HepG2 (cell line): ENCODE results near the gene SOAT1. TPM values are rescaled to one million over a fixed set of nuclear protein-coding genes. Genes with fewer than 3 reads are reported as not detected.

Experiments used
- ATRX ChIP-seq: sonication (generic); formaldehyde crosslinking; IDR thresholded peaks from 2 replicates; pipeline ENCODE4 v1.4.0; 2020; ENCODE audit warnings: missing genetic modification reagents, borderline replicate concordance
- ERF ChIP-seq: IDR thresholded peaks from 2 replicates; pipeline ENCODE4 v1.6.1; 2018; ENCODE audit warnings: missing biosample characterization, missing genetic modification reagents
- GMEB1 ChIP-seq: sonication (generic); formaldehyde crosslinking; IDR thresholded peaks from 2 replicates; pipeline ENCODE4 v1.5.1; 2020; ENCODE audit warnings: missing genetic modification reagents, mild to moderate bottlenecking, borderline replicate concordance
- MTF2 ChIP-seq: sonication (generic); formaldehyde crosslinking; IDR thresholded peaks from 2 replicates; pipeline ENCODE4 v1.5.0; 2020; ENCODE audit warnings: missing genetic modification reagents, borderline replicate concordance
- PHF5A ChIP-seq: IDR thresholded peaks from one replicate; pipeline ENCODE4 v1.6.1; 2018; ENCODE audit warnings: low read depth, missing genetic modification reagents; ENCODE audit not compliant: unreplicated experiment
- SMAD3 ChIP-seq: sonication (generic); formaldehyde crosslinking; IDR thresholded peaks from 2 replicates; pipeline ENCODE4 v1.4.0; 2020; ENCODE audit warnings: missing genetic modification reagents
- SNAPC2 ChIP-seq: sonication (generic); formaldehyde crosslinking; IDR thresholded peaks from 2 replicates; pipeline ENCODE4 v1.8.1; 2022; ENCODE audit warnings: mild to moderate bottlenecking, missing genetic modification reagents
- SSRP1 ChIP-seq: IDR thresholded peaks from 2 replicates; pipeline ENCODE4 v1.6.1; 2016; ENCODE audit warnings: control low read depth
- TEAD3 ChIP-seq: optimal IDR thresholded peaks from 2 replicates; pipeline ENCODE3; 2016; ENCODE audit warnings: borderline replicate concordance
- ZFY ChIP-seq: sonication (generic); formaldehyde crosslinking; IDR thresholded peaks from 2 replicates; pipeline ENCODE4 v1.4.0; 2020; ENCODE audit warnings: missing genetic modification reagents
- ZMYM4 ChIP-seq: sonication (generic); formaldehyde crosslinking; IDR thresholded peaks from 2 replicates; pipeline ENCODE4 v1.8.1; 2023; ENCODE audit warnings: mild to moderate bottlenecking, missing genetic modification reagents
- ZNF17 ChIP-seq: sonication (generic); formaldehyde crosslinking; IDR thresholded peaks from 2 replicates; pipeline ENCODE4 v1.5.0; 2020; ENCODE audit warnings: mild to moderate bottlenecking, missing genetic modification reagents
- ZNF317 ChIP-seq: sonication (generic); formaldehyde crosslinking; IDR thresholded peaks from 2 replicates; pipeline ENCODE4 v1.5.0; 2020; ENCODE audit warnings: mild to moderate bottlenecking, missing genetic modification reagents
- polyA plus RNA-seq, 8 experiments: library from polyadenylated mRNA; depleted of rRNA in 3 of 8; stranded (reverse) in 7 of 8; unstranded in 1 of 8; fragments of >200 nt; fragmentation: Illumina TruSeq in 4 of 8; extraction: Trizol in 4 of 8; gene quantifications; 2 replicates each; pipeline versions ENCODE4 v1.2.1 to v1.2.3, GENCODE V29; 2011 to 2016; ENCODE audit warnings: low read depth in 4 of 8, missing spikeins in 1 of 8, mixed read lengths in 1 of 8; ENCODE audit not compliant: insufficient read depth in 1 of 8
- total RNA-seq, 5 experiments: library from RNA; depleted of rRNA; stranded (reverse); fragments of >200 nt; fragmentation: Illumina TruSeq; extraction: Trizol; gene quantifications; 2 replicates each; pipeline ENCODE4 v1.2.3, GENCODE V29; 2016; ENCODE audit warnings: low read depth in 1 of 5
- TF ChIP-seq, protein P1 (sequence below): sonication (generic); formaldehyde crosslinking; IDR thresholded peaks from 2 replicates; pipeline ENCODE4 v1.4.0; 2020; ENCODE audit warnings: missing genetic modification reagents
- TF ChIP-seq, protein P2 (sequence below): sonication (generic); formaldehyde crosslinking; IDR thresholded peaks from 2 replicates; pipeline ENCODE4 v1.4.0; 2020; ENCODE audit warnings: missing genetic modification reagents; ENCODE audit errors: not compliant biosample characterization
- TF ChIP-seq, protein P3 (sequence below): sonication (generic); formaldehyde crosslinking; IDR thresholded peaks from 2 replicates; pipeline ENCODE4 v1.8.1; 2023; ENCODE audit warnings: mild to moderate bottlenecking, missing genetic modification reagents
- TF ChIP-seq, protein P4 (sequence below): sonication (generic); formaldehyde crosslinking; IDR thresholded peaks from 2 replicates; pipeline ENCODE4 v1.5.0; 2020; ENCODE audit warnings: mild to moderate bottlenecking, missing genetic modification reagents
- TF ChIP-seq, protein P5 (sequence below): sonication (generic); formaldehyde crosslinking; IDR thresholded peaks from 2 replicates; pipeline ENCODE4 v1.8.0; 2022; ENCODE audit warnings: mild to moderate bottlenecking, missing genetic modification reagents, moderate library complexity
- TF ChIP-seq, protein P6 (sequence below): sonication (generic); formaldehyde crosslinking; IDR thresholded peaks from 2 replicates; pipeline ENCODE4 v1.4.0; 2020; ENCODE audit warnings: mild to moderate bottlenecking, missing genetic modification reagents

The SOAT1 gene
- total and polyA plus RNA-seq, 2 of the 13 experiments (the other 11 are each of a cell fraction or from before 2014, with no cell fraction given) = 22.3 to 52.0 TPM

GRCh38 chr1:179366093-179366800 lies 72.7 kb downstream of the SOAT1 start (continued):
- no peak; the same call in 1 of the 2 replicates for TF ChIP-seq ZFY (CRISPR knock-in tag)
- 0 out of 2 replicates have a peak, but pooled peaks have one; percentile 10 for TF ChIP-seq ZMYM4 (CRISPR knock-in tag)
- no peak for TF ChIP-seq SNAPC2 (CRISPR knock-in tag)
- TF ChIP-seq, protein P1, sequence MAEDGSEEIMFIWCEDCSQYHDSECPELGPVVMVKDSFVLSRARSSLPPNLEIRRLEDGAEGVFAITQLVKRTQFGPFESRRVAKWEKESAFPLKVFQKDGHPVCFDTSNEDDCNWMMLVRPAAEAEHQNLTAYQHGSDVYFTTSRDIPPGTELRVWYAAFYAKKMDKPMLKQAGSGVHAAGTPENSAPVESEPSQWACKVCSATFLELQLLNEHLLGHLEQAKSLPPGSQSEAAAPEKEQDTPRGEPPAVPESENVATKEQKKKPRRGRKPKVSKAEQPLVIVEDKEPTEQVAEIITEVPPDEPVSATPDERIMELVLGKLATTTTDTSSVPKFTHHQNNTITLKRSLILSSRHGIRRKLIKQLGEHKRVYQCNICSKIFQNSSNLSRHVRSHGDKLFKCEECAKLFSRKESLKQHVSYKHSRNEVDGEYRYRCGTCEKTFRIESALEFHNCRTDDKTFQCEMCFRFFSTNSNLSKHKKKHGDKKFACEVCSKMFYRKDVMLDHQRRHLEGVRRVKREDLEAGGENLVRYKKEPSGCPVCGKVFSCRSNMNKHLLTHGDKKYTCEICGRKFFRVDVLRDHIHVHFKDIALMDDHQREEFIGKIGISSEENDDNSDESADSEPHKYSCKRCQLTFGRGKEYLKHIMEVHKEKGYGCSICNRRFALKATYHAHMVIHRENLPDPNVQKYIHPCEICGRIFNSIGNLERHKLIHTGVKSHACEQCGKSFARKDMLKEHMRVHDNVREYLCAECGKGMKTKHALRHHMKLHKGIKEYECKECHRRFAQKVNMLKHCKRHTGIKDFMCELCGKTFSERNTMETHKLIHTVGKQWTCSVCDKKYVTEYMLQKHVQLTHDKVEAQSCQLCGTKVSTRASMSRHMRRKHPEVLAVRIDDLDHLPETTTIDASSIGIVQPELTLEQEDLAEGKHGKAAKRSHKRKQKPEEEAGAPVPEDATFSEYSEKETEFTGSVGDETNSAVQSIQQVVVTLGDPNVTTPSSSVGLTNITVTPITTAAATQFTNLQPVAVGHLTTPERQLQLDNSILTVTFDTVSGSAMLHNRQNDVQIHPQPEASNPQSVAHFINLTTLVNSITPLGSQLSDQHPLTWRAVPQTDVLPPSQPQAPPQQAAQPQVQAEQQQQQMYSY (CRISPR knock-in tag) = no peak
- TF ChIP-seq, protein P2, sequence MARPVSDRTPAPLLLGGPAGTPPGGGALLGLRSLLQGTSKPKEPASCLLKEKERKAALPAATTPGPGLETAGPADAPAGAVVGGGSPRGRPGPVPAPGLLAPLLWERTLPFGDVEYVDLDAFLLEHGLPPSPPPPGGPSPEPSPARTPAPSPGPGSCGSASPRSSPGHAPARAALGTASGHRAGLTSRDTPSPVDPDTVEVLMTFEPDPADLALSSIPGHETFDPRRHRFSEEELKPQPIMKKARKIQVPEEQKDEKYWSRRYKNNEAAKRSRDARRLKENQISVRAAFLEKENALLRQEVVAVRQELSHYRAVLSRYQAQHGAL = no peak
- no peak for TF ChIP-seq ERF
- no peak for TF ChIP-seq PHF5A
- TF ChIP-seq GMEB1 = peak; percentile 8; the same call in 1 of the 2 replicates
- no peak for TF ChIP-seq TEAD3 (CRISPR knock-in tag)
- TF ChIP-seq, protein P3, sequence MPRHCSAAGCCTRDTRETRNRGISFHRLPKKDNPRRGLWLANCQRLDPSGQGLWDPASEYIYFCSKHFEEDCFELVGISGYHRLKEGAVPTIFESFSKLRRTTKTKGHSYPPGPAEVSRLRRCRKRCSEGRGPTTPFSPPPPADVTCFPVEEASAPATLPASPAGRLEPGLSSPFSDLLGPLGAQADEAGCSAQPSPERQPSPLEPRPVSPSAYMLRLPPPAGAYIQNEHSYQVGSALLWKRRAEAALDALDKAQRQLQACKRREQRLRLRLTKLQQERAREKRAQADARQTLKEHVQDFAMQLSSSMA (CRISPR knock-in tag) = no peak
- peak; percentile 5; the same call in 1 of the 2 replicates for TF ChIP-seq MTF2 (CRISPR knock-in tag)
- TF ChIP-seq, protein P4, sequence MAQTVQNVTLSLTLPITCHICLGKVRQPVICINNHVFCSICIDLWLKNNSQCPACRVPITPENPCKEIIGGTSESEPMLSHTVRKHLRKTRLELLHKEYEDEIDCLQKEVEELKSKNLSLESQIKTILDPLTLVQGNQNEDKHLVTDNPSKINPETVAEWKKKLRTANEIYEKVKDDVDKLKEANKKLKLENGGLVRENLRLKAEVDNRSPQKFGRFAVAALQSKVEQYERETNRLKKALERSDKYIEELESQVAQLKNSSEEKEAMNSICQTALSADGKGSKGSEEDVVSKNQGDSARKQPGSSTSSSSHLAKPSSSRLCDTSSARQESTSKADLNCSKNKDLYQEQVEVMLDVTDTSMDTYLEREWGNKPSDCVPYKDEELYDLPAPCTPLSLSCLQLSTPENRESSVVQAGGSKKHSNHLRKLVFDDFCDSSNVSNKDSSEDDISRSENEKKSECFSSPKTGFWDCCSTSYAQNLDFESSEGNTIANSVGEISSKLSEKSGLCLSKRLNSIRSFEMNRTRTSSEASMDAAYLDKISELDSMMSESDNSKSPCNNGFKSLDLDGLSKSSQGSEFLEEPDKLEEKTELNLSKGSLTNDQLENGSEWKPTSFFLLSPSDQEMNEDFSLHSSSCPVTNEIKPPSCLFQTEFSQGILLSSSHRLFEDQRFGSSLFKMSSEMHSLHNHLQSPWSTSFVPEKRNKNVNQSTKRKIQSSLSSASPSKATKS (CRISPR knock-in tag) = no peak
- no peak for TF ChIP-seq ATRX (CRISPR knock-in tag)
- TF ChIP-seq SMAD3 (CRISPR knock-in tag) = no peak
- TF ChIP-seq SSRP1 (CRISPR knock-in tag) = no peak
- TF ChIP-seq ZNF317 (CRISPR knock-in tag) = no peak
- TF ChIP-seq, protein P5, sequence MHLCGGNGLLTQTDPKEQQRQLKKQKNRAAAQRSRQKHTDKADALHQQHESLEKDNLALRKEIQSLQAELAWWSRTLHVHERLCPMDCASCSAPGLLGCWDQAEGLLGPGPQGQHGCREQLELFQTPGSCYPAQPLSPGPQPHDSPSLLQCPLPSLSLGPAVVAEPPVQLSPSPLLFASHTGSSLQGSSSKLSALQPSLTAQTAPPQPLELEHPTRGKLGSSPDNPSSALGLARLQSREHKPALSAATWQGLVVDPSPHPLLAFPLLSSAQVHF (CRISPR knock-in tag) = no peak
- TF ChIP-seq ZNF17 (CRISPR knock-in tag) = no peak
- TF ChIP-seq, protein P6, sequence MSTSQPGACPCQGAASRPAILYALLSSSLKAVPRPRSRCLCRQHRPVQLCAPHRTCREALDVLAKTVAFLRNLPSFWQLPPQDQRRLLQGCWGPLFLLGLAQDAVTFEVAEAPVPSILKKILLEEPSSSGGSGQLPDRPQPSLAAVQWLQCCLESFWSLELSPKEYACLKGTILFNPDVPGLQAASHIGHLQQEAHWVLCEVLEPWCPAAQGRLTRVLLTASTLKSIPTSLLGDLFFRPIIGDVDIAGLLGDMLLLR = no peak
